HT-29 (cell line): ENCODE results near the gene RSRC2. TPM values are rescaled to one million over a fixed set of nuclear protein-coding genes. Genes with fewer than 3 reads are reported as not detected.

Experiments used
- small RNA-seq: library from RNA; depleted of rRNA; stranded (forward); fragments of <200 nt; gene quantifications from one replicate; pipeline ENCODE3, GENCODE V24; 2014
- total RNA-seq: library from RNA; depleted of rRNA; stranded (reverse); fragments of >200 nt; shearing (Covaris generic); gene quantifications from 2 replicates; pipeline ENCODE4 v1.2.3, GENCODE V29; 2014; rRNA removed

The RSRC2 gene
- total RNA-seq, 1 experiment from 2014 or later, result 48.0 TPM

Small RNA genes within 50 kb of the gene (small RNA-seq; reads per million reads assigned to genes)
- gene AC026333.1 (not detected), gene RF00411 (not detected)

Other genes starting within 250 kb of the RSRC2 start
- gene CLIP1, start 104.3 kb downstream of the RSRC2 start, total RNA-seq, result 23.3 and 26.6 TPM in 2 replicates
- 12.8 and 15.7 TPM in 2 replicates for gene ZCCHC8, start 26.0 kb downstream of the RSRC2 start, total RNA-seq
- 26.7 and 38.8 TPM in 2 replicates for gene KNTC1, start 313 bp upstream of the RSRC2 start, total RNA-seq
- gene HCAR2, start 176.4 kb upstream of the RSRC2 start, total RNA-seq, result 0.56 and 1.1 TPM in 2 replicates
- 0.73 and 1.3 TPM in 2 replicates for gene HCAR3, start 189.9 kb upstream of the RSRC2 start, total RNA-seq
- 31.8 and 38.4 TPM in 2 replicates for gene HCAR1, start 203.9 kb upstream of the RSRC2 start, total RNA-seq
- gene DENR, start 225.9 kb upstream of the RSRC2 start, total RNA-seq, result 30.8 and 31.4 TPM in 2 replicates
- 0.05 TPM in 1 of 2 replicates, not detected in the other for gene CCDC62, start 247.6 kb upstream of the RSRC2 start, total RNA-seq